Measurements from ENCODE around the gene ITIH2.

DNA sequence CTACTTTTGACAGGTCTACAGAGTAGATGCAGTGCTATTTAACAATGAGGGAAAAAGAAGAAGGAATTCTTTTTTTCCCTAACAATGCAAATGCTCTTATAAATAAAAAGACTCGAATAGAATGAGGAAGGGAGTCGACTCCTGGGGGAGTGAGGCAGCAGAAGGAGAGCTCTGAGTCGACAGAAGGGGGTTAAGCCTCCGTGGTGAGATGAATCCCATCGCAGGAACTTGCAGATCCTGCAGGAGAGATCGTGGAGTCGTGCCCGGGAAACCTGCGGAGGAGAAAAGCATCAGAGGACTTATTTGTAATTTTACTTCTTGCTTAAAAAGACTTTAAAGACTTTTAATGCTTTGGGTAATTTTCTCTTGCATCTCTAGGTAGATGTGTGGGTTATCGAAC is 17.4 kb downstream of the ITIH2 start:
- TF ChIP-seq CTCF (conservative IDR thresholded peaks at IDR 0.05; ENCODE audit: low read depth, low read length) = no peak
- TF ChIP-seq EZH2 (IDR thresholded peaks at IDR 0.05; ENCODE audit: low read length, unreplicated experiment) = no peak
- no peak for TF ChIP-seq EZH2phosphoT487 (IDR thresholded peaks at IDR 0.05; ENCODE audit: borderline replicate concordance, low read length)

Measured in PC-3 (cell line).